Progenitor cell of endocrine pancreas (in vitro differentiated cells): ENCODE data around the gene ARHGAP8. TPM values are rescaled to one million over a fixed set of nuclear protein-coding genes. Genes with fewer than 3 reads are reported as not detected.

ENCODE experiments used
- DNase-seq: peaks from one replicate; pipeline ENCODE4 v3.0.0; 2021; ENCODE audit warnings: low spot score; ENCODE audit not compliant: unreplicated experiment
- H3K27ac Mint-ChIP-seq: 2 replicates; pipeline ENCODE4 v1.8.0; 2021; ENCODE audit warnings: mild to moderate bottlenecking, moderate library complexity, mixed read lengths
- H3K27me3 Mint-ChIP-seq: 2 replicates; pipeline ENCODE4 v1.8.0; 2021; ENCODE audit warnings: mixed read lengths
- H3K36me3 Mint-ChIP-seq: 2 replicates; pipeline ENCODE4 v1.8.0; 2022; ENCODE audit warnings: mixed read lengths; ENCODE audit not compliant: insufficient read depth
- H3K4me1 Mint-ChIP-seq: 2 replicates; pipeline ENCODE4 v1.8.0; 2021; ENCODE audit warnings: low read depth, mixed read lengths
- H3K4me3 Mint-ChIP-seq: 2 replicates; pipeline ENCODE4 v1.8.0; 2021; ENCODE audit warnings: low read depth, mild to moderate bottlenecking, moderate library complexity, mixed read lengths
- H3K9me3 Mint-ChIP-seq: 2 replicates; pipeline ENCODE4 v1.8.0; 2021; ENCODE audit warnings: low read depth, mixed read lengths
- total RNA-seq: library from RNA; stranded (reverse); gene quantifications from 2 replicates; pipeline ENCODE4 v1.2.1, GENCODE V29; 2021
- TF ChIP-seq, protein P1 (sequence below): fragments of 200-600 bp; sonication (generic); IDR thresholded peaks from one replicate; pipeline ENCODE4 v1.5.0; 2021; ENCODE audit warnings: antibody characterized with exemption, mild to moderate bottlenecking; ENCODE audit not compliant: unreplicated experiment

Gene ARHGAP8
- total RNA-seq, 1 donor from 2014 or later = 100 TPM

DNA sequence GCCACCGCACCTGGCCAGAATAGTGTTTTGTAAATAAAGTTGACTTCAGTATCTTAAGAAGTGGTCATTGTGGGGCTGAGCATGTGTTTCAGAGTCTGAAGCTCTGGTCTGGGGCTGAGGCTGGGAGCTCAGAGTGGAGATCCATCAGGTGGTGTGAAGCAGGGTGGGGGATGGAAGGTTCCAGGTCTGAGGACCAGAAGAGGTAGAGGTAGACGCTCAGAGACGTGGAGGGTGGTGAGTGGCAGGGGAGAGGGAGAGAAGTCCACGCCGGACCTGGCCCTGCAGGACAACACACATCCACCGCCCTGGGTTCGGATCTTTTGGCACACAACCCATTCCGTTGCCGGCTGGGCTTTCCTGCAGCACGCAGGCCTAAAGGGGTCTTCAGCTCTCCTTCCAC is 40.7 kb downstream of the ARHGAP8 start:
- DNase-seq = no peak
- no peak overlapping the region for H3K27ac Mint-ChIP-seq
- H3K36me3 Mint-ChIP-seq = peaks cover 30% of the 10 kb centered on the region
- H3K27me3 Mint-ChIP-seq = no peaks in the 10 kb centered on the region
- H3K9me3 Mint-ChIP-seq = no peaks in the 10 kb centered on the region
- H3K4me3 Mint-ChIP-seq = no peak overlapping the region
- H3K4me1 Mint-ChIP-seq = peaks cover 7% of the 10 kb centered on the region
- TF ChIP-seq, protein P1, sequence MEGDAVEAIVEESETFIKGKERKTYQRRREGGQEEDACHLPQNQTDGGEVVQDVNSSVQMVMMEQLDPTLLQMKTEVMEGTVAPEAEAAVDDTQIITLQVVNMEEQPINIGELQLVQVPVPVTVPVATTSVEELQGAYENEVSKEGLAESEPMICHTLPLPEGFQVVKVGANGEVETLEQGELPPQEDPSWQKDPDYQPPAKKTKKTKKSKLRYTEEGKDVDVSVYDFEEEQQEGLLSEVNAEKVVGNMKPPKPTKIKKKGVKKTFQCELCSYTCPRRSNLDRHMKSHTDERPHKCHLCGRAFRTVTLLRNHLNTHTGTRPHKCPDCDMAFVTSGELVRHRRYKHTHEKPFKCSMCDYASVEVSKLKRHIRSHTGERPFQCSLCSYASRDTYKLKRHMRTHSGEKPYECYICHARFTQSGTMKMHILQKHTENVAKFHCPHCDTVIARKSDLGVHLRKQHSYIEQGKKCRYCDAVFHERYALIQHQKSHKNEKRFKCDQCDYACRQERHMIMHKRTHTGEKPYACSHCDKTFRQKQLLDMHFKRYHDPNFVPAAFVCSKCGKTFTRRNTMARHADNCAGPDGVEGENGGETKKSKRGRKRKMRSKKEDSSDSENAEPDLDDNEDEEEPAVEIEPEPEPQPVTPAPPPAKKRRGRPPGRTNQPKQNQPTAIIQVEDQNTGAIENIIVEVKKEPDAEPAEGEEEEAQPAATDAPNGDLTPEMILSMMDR = no peak

GRCh38 chr22:44793506-44794172 is 41.3 kb downstream of the ARHGAP8 start:
- TF ChIP-seq, protein P1 = no peak
- Mint-ChIP-seq H3K27me3 (no peaks in the 10 kb centered on the region), H3K27ac (no peak overlapping the region), H3K36me3 (peaks cover 30% of the 10 kb centered on the region), H3K4me1 (peaks cover 7% of the 10 kb centered on the region), H3K9me3 (no peaks in the 10 kb centered on the region), H3K4me3 (no peak overlapping the region)
- no peak for DNase-seq

DNA sequence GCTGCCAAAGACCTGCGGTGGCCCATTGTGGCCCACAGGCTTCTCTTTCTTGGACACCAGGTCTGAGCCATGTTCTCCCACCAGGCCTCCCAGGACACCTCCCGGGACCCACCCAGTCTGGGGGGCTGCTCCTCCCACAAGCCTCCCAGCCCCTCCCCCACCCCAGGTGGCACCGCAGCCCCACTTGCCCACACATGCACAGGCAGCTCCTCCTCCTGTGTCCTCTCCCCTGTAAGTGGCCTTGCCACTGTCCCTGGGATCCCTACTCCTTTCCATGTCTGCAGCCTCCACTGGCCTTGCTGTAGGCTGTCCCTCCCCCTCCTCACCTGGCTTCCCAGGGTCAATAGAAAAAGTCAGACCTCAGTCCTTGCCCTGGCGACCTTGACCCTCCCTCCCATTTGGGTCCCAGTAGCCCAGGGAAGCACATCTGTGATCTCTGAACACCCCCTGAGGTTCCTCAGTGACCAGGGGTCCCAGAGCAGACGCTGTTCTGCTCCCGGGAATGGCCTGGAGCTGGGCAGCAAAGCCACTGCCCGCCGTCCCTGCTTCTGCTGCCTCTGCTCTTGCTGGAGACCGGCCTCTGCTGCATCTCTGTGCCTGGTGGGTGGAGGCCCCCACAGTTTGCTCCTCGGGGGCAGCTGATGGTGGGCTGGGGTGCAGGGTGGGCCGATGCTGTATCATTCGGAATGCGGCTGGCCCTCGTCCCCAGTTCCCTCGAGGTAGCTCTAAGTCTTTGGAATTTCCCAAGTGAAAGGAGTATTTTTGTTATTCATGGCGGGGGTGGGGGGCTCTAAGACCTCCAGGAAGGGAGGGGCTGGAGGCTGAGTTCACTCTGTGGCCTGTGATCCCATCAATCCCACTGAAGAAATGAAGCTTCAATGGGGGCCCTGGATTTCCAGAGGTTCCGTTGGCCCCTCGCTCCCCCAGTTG is 43.6 kb downstream of the ARHGAP8 start:
- H3K27ac Mint-ChIP-seq = no peak overlapping the region
- H3K4me3 Mint-ChIP-seq = no peak overlapping the region

DNA sequence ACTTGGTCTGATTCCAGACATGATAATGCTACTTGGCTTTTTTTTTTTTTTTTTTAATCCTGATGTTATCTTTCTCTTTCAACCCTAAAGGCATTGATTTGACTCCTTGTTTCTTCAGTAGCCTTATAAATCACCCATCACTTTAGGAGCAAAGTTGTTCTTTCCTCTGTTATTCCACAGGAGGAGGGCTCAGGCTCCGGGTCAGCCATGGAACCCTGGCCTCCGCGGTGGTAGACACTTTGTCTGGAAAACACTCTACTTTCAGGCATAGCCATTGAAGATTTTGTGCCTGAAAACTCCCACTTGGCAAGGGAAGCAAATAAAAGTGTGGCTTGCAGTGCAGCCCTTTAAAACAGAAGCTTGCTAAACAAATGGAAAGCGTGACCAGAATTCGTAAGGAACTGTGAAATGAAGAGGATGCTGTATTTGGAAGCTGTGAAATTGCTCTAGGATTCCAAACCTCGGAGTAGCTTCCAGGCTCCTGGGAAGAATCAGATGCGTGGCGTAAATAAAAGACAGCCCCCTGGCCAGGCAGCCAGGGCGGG is 44.9 kb downstream of the ARHGAP8 start:
- H3K27me3 Mint-ChIP-seq = no peaks in the 10 kb centered on the region
- no peak for DNase-seq
- H3K27ac Mint-ChIP-seq = no peak overlapping the region
- no peaks in the 10 kb centered on the region for H3K9me3 Mint-ChIP-seq
- H3K4me1 Mint-ChIP-seq = peaks cover 7% of the 10 kb centered on the region
- no peak overlapping the region for H3K4me3 Mint-ChIP-seq
- TF ChIP-seq, protein P1 = no peak
- H3K36me3 Mint-ChIP-seq = peaks cover 13% of the 10 kb centered on the region

More for the DNA sequence above, 43.6 kb downstream of the ARHGAP8 start:
- Mint-ChIP-seq H3K36me3 (peaks cover 20% of the 10 kb centered on the region), H3K4me1 (peaks cover 7% of the 10 kb centered on the region), H3K27me3 (no peaks in the 10 kb centered on the region), H3K9me3 (no peaks in the 10 kb centered on the region)
- no peak for DNase-seq
- TF ChIP-seq, protein P1 = no peak
